Fibroblast of skin of right quadriceps (primary cell): ENCODE data around the gene LNX2.

Experiments used
- DNase-seq: peaks from one replicate; pipeline ENCODE4 v3.0.0-alpha.2; 2013

Gene LNX2

GRCh38 chr13:27605099-27605498 lies 15.2 kb downstream of the LNX2 start:
- DNase-seq, result no peak

DNA sequence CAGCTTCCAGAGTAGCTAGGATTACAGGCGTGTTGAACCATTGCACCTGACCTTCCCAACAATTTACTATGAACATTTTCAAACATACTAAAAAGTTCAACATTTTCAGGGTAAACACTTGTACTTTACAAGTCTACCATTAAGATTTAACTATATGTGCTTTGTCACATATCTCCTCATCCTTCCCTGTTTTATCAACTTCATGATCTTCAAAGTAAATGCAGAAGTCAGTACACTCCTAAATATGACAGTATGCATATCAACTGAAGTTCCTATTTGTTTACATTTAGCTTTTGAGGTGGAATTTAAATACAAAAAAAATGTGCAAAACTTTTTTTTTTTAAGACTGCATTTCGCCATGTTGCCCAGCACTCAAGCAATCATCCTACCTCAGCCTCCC lies 18.5 kb downstream of the LNX2 start:
- no peak for DNase-seq

GRCh38 chr13:27601208-27601607 lies 19.1 kb downstream of the LNX2 start:
- no peak for DNase-seq

- no peak for DNase-seq
These were observed 19.6 kb downstream of the LNX2 start for GRCh38 chr13:27600711-27601110.

GRCh38 chr13:27599845-27600553 lies 20.3 kb downstream of the LNX2 start:
- DNase-seq, result peak; percentile 71

GRCh38 chr13:27599096-27599495 lies 21.2 kb downstream of the LNX2 start:
- no peak for DNase-seq

- DNase-seq, result peak; percentile 3
These were observed 25.1 kb downstream of the LNX2 start for GRCh38 chr13:27595055-27595811.

GRCh38 chr13:27593267-27593666 lies 27.1 kb downstream of the LNX2 start:
- DNase-seq, result no peak

DNA sequence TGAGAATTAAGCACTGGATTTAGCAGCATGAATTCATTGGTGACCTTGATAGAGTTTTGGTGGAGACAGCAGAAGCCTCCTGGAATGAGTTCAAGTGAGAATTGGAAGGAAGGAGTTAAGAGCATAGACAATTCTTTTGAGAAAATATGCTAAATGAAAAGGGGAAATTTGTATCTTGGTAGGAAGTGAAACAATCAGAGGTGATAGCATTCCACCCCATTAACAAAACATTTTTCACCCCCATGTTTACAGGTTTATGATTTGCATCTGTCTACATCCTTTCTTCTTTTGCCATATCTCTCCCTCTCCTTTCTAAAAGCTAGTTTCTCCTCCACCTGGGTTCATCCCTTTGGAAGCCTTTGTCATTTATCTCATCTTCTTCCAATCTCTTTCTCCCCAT lies 27.5 kb downstream of the LNX2 start:
- DNase-seq, result no peak

- DNase-seq, result no peak
These were observed 31.9 kb downstream of the LNX2 start for GRCh38 chr13:27588405-27588804.

DNA sequence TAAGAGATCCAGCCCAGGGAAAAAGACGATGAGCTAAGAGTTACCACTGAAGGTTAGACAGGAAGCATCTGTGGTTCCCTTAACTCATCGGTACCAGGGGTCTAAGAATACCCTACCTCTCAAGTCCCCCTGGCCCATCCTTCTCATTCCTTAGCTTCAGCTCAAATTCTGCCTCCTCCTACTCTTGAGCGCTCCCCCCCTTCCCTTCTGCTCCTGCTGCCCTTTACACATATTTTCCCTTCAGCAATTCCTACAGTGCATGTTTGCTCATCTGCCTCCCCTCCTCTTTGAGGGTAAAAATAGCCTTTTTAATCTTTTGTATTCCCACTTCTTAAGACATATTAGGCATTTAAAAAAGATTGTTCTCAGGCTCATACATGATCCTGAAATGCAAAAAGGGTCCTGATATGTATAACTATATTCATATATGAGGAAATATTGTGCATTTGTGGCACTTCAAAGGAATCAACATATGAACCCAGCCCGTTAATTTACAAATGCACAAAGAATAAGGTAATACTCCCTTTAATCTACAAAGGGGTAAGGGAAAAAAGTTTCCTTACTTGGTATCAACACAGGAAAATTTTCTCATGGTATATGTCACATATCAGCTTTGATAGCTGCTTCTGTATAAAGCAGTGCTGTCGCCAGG lies 33.1 kb downstream of the LNX2 start:
- no peak for DNase-seq

GRCh38 chr13:27583645-27584044 lies 36.7 kb downstream of the LNX2 start:
- no peak for DNase-seq

GRCh38 chr13:27578121-27579030 lies 42.0 kb downstream of the LNX2 start:
- peak; percentile 7 for DNase-seq

DNA sequence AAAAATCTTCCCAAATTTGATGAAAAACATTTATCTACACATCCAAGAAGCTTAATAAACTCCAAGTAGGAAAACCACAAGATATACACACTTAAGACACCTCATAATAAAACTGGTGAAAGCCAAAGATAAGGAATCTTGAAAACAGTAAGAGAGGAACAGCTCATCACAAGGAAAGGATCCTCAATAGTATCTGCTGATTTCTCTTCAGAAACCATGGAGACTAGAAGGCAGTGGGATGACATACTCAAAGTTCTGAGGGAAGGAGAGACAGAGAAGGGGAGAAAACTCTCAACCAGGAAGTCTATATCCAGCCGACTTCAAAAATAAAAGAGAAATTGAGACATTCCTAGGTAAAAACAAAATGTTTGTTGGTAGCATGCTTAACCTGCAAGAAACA lies 45.7 kb downstream of the LNX2 start:
- DNase-seq, result no peak

DNA sequence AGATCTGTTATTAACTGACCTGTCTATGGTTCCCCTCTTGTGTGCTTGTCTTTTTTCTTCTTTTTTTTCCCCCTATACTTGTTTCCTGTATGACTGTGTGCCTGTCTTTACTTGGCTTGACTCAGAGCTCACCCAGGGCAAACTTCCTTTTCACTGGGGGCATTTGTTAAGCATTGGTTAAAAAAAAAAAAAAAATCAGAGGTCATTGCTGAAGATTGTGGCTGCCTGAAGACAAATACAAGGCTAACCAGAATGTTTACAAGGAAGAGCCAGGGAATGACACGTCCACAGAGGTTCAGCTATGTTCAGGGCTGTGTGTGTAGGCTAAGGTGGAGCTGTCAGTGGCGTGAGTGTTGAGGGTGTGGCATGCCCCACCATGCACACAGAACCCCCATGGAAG lies 47.1 kb downstream of the LNX2 start:
- peak; percentile 2 for DNase-seq

- no peak for DNase-seq
These were observed 48.0 kb downstream of the LNX2 start for GRCh38 chr13:27572234-27572901.

DNA sequence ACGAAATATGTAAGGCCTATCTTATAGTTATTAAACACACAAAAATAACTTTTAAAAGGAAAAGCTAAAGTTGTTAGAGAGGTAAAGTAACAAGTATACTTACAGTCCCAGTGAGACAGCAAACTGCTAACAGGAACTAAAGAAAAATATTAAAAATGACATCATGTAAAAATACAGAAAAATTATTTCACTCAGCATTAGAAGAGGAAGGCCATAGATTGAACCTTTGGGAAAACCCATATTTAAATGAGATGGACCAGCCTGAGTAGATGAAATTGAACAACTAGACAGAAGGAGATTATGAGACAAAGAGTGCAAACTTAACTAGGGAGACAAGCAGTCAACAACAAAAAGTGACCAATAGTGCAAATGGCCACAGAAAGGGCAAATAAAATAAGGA lies 49.4 kb downstream of the LNX2 start:
- DNase-seq, result no peak

DNA sequence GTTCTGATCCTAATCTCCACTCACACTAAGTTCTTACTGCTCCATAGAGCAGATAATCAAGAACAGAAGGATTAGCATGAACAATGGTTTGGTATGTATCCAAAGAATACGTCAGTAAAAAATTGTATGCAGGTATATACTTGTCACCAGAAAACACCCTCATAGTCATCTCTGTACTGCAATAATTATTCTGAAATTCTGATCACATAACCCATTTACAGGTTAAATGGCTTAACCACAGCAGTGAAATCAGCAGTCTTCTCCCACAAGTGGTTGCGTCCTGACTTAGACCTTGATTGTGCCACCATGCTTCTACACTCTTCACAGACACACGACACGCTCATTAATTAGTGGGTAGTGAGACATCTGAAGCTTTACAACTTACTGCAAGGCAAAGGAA lies 50.9 kb downstream of the LNX2 start:
- no peak for DNase-seq

GRCh38 chr13:27565818-27566217 lies 54.5 kb downstream of the LNX2 start:
- DNase-seq, result no peak

DNA sequence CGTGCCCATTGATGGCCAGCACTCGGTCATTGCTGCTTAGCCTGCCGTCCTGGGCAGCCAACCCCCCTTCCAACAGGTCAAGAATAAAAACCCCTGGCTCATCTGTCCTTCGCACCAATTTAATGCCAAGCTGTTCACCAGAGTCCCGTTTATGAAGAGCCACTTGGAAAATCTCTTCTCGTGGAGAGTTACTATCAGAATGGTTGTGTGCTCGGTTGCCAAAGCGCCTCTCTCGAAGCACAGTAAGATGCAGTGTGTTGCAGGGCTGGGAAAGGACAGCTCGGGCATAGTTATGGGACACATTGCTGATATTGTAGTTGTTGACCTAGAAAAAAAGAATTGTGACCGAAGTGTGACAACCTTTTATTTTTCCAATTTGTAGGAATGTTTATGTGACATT lies 57.9 kb downstream of the LNX2 start:
- no peak for DNase-seq

- DNase-seq, result no peak
These were observed 60.6 kb downstream of the LNX2 start for GRCh38 chr13:27559719-27560118.

GRCh38 chr13:27556109-27556508 lies 64.2 kb downstream of the LNX2 start:
- DNase-seq, result peak; percentile 49
